Activated CD8-positive, alpha-beta memory T cell treated with anti-CD3 and anti-CD28 coated beads, Interleukin-2, amount 50 U/mL, for 24 hours (primary cell): ENCODE measurements around the gene MYO18B.
"Not testable (repeated sequence)": the region's sequence is repeated elsewhere in the genome, so short reads cannot be mapped to it uniquely, and the experiment has no call there.

ENCODE experiments used
- DNase-seq: peaks from one replicate; pipeline ENCODE4 v3.0.0-alpha.2; 2020; ENCODE audit errors: extremely low read depth

The MYO18B gene, protein sequence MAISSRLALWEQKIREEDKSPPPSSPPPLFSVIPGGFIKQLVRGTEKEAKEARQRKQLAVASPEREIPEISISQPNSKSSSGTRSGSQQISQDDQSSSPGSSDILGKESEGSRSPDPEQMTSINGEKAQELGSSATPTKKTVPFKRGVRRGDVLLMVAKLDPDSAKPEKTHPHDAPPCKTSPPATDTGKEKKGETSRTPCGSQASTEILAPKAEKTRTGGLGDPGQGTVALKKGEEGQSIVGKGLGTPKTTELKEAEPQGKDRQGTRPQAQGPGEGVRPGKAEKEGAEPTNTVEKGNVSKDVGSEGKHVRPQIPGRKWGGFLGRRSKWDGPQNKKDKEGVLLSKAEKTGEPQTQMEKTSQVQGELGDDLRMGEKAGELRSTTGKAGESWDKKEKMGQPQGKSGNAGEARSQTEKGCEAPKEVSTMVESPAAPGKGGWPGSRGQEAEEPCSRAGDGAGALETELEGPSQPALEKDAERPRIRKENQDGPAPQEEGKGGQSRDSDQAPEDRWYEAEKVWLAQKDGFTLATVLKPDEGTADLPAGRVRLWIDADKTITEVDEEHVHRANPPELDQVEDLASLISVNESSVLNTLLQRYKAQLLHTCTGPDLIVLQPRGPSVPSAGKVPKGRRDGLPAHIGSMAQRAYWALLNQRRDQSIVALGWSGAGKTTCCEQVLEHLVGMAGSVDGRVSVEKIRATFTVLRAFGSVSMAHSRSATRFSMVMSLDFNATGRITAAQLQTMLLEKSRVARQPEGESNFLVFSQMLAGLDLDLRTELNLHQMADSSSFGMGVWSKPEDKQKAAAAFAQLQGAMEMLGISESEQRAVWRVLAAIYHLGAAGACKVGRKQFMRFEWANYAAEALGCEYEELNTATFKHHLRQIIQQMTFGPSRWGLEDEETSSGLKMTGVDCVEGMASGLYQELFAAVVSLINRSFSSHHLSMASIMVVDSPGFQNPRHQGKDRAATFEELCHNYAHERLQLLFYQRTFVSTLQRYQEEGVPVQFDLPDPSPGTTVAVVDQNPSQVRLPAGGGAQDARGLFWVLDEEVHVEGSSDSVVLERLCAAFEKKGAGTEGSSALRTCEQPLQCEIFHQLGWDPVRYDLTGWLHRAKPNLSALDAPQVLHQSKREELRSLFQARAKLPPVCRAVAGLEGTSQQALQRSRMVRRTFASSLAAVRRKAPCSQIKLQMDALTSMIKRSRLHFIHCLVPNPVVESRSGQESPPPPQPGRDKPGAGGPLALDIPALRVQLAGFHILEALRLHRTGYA (N-terminal part only)

DNA sequence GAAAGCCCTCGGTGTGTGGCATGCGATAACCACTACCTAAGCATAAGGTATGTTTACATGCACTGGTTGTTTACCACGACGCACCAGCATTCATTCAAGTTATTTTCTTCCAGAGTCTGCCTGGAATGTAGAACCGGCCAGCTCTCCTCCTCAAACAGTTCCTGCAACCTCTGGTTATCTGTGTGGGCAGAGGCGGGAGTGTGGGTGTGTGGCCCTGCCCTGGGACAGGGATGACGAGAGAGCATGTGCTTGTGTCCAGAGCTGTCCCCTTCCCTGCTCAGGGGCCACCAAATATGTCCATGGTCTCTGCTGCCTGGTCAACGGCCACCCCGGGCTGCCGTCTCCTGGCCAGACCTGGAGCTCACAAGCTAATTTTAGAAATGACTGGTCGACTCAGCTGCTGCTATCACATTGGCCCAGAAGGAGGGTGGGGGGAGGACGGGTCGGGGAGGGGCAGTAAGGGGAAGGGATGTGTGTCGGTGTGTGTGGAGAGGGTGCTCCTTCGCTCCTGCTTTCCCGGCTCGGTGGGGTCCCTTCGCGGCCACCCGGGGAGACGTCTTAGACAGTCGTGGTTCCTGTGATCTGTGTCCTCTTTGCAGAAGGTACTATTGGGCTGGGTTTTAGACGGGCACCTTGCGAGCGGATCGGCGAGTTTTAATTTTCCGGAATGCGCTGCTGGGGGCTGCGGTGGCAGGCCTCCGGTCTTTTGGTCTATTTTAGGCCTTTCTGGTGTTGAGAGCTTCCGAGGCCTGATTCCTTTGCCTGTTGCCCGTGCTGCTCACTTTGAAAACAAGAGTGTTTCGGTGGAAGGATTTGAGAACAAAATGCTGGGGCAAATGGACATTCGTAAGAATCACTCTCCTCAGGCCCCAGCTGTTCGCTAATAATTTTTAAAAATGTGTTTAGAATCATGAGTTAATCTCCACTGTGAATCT lies at the start of gene MYO18B:
Gene MYO18B (plus strand): TSS at position 497 of the 935 bp plus-strand sequence. CDS start 18,905 bp downstream, outside the sequence.
- DNase-seq: no peak

- DNase-seq: no peak
These were observed 49.4 kb upstream of the MYO18B start for GRCh38 chr22:25692397-25693267.

- DNase-seq: no peak
These were observed 48.8 kb upstream of the MYO18B start for GRCh38 chr22:25693268-25693565.

- no peak for DNase-seq
These were observed 47.6 kb upstream of the MYO18B start for GRCh38 chr22:25694196-25694907.

DNA sequence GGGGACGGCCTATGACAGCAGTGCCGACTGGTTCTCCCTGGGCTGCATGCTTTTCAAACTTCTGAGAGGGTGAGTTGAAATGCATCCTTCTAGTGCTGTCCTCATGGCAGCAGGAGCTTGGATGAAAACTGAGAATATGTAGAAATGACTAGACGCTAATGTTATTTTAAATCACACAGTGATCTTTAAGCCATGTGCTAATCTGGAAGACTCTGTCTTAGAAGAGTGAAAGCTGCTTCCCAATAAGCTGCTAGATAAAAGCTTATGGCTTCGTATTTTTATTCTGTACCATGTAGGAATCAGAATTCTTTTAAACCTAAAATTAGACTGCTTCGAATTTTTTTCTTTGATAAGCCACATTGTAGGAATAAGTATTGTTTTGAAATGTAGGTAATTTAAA lies 46.8 kb upstream of the MYO18B start:
- no peak for DNase-seq

DNA sequence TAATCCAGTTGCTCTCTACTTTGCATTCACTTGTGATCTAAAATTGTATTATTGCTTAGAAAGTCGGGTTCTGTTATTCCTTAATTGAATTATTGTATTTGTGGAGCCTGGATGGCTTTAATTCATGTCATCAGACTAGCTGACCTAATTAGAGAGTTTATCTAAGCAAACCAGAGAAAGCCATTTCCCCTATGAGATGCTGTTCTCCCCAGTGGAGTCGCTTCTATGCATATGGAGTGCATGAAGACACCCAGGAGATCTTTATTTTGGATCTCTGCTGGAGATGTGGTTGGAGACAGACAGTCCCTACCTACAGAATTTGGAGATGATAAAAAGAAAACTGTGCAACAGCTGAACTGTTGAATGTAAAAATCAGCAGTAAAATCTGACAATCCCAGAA lies 45.2 kb upstream of the MYO18B start:
- no peak for DNase-seq

- no peak for DNase-seq
These were observed 44.8 kb upstream of the MYO18B start for GRCh38 chr22:25697181-25697664.

- no peak for DNase-seq
These were observed 44.0 kb upstream of the MYO18B start for GRCh38 chr22:25697978-25698377.

DNA sequence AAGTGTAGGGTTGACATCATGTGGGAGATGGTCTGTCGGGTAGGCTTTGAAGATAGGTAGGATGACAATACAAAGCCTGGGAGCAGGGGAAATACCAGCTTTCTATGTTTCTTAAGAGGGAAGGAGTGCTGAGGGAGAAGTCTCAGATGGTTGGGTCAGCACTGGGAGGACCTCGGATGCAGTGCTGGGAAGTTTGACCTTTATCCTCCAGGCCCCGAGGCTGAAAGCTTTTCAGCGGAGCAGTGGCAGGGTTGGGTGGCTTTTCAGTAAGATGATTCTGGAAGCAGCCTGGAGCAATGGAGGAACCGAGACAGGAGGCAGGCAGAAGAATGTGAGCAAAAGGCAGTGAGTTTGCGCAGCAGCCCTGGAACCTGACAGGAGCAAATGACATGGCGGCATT lies 43.5 kb upstream of the MYO18B start:
- DNase-seq: no peak

DNA sequence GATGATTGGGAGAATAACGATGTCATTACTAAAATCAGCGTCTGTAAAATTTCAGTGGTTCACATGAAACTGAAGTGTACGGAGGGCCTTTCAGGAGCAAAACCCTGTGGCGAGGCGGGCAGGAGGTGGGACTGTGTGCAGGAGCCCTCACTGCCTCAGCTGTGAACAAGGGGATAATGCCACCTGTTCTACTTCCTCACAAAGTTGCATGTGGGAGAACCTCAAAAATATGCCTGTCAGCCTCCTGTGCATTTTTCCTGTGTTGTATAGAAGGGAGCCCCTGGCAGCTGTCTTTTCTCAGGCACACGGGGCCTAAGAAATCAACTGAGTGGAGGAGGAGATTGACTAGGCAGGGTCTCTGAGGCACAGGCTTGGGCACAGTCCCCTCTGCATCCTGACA lies 43.0 kb upstream of the MYO18B start:
- DNase-seq: no peak

DNA sequence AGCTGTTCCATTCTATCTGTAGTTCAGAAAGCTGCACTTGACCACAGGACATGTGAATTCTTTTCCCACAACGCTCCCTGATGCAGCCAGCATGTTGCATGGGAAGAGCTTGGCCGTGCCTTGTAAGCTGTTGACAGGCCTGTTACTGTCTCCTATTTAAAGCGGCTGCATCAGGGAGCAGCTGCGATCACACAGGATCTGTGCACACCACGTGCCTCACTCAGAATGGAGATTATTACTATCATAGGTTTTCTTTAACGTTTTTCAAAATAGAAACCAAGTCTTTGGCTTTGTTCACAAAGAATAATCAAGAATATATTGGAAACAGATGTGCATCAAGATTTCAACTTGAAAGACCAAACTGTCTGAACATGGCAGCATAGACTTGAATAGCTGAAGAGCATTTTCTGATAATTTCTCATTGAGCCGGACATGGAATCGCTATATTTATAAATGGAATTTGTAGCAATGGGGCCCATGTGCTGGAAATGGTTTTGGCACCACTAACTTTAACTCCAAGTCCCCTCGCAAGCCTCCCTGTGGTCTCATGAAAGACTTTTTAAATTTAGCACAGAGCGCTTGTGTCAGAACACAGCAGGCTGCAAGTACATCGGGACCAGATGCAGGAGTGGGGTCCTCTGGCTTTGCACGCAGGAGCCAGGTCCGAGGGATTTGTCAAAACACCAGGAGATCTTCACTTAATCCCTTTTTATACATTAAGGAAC lies 40.8 kb upstream of the MYO18B start:
- DNase-seq: no peak

DNA sequence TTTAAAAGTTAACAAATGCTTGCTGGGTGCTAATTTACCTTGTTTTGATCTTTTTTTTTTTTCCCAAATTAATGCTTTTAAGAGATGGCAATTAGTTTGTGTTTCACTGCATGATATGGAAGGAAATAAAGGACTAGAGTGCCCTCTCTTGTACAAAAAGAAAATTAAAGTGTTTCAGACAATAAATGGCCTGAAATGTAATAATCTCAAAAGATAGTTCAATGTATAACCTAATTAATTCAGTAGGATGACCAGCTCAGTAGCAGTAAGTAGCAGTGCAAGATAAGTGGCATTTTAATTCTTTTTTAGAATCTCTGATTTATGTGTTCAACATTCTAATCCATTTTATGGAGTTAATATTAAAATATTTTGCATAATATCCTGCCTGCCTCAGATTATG lies 39.9 kb upstream of the MYO18B start:
- DNase-seq: no peak

DNA sequence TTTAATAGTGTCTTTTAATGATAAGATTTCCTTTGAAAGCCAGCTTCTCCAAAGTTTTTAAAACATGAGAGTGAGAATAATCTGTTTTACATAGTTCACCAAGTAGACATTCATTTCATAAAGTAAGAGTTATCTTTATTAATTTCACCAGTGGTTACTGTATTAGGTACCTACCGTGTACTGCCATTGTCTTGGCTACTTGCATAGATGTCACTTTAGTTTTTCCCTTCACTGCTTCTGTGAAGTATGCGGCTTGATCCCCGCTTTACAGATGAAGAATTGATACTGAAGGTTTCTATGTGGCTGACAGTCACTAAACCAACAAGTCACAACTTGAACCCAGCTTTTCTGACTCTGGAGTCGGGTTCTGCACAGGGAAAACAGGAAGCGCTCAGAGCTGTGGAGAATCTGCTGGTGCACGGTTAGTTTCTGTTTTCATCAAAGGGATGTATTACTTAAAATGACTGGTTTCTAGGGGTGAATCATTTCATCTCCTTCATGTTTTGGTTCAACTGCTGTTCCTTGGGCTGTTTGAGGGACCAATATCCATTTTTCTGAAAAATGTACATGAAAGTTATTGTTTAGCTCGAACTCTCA lies 39.3 kb upstream of the MYO18B start:
- no peak for DNase-seq

DNA sequence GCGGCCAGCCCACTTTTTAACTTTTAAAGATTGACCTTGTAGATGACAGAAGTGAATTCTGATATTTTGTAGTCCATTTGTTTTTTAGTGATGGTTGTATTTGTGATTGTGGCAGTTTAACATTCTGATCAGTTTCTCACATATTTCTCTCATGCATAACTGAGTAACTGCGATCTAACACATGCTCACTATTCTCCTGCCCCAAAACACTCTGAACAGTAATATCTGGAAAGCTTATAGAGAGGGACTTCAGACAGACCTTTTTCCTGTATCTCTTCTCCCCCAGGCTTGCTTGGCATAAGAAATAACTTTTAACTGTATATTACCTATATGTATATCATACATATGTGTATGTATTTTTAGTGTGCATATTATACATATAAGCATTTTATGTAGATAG lies 37.3 kb upstream of the MYO18B start:
- no peak for DNase-seq

GRCh38 chr22:25706197-25706596 lies 35.8 kb upstream of the MYO18B start:
- no peak for DNase-seq

- not testable (repeated sequence) for DNase-seq
These were observed 33.6 kb upstream of the MYO18B start for GRCh38 chr22:25708430-25708829.

- no peak for DNase-seq
These were observed 32.2 kb upstream of the MYO18B start for GRCh38 chr22:25709758-25710157.

GRCh38 chr22:25710501-25710900 lies 31.5 kb upstream of the MYO18B start:
- no peak for DNase-seq
